ENCODE results near the gene MN1.

The MN1 gene

DNA sequence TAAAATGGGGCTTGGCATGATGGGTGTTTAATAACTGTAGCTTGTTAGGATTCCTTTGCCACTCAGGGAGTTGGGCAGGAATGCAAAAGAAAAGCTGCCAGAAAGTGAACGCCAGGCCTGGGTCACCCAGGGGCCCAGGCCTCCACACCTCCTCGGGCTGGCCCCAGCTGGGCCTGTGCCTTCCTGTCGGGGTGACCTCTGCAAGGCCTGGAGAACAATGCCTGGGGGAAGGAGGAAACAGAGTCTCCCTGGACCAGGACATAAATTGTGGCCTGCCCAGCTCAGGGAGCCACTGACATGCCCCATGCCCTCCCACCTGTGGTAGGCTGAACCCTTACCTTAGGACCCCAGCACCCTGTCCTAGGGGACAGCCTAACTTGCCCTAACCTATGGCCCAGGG is 21.9 kb downstream of the MN1 start:
- Histone ChIP-seq H3K4me3 (ENCODE audit: insufficient read length, low read depth) (no peak overlapping the region), H3K4me1 (ENCODE audit: insufficient read depth, insufficient read length) (peaks cover 19% of the 10 kb centered on the region), H3K9ac (ENCODE audit: insufficient read length, low read depth) (no peak overlapping the region), H3K36me3 (ENCODE audit: insufficient read depth, insufficient read length, low read length) (peaks cover 41% of the 10 kb centered on the region), H3K9me3 (ENCODE audit: insufficient read depth, low read length) (peaks cover 13% of the 10 kb centered on the region; the same call in 1 of the 2 replicates), H3K27me3 (ENCODE audit: insufficient read depth, insufficient read length) (no peaks in the 10 kb centered on the region)
- no peak for DNase-seq (ENCODE audit: low read depth, low spot score)
- TF ChIP-seq YY1 (IDR thresholded peaks at IDR 0.05; ENCODE audit: insufficient read depth, insufficient read length) (no peak), ZNF274 (IDR thresholded peaks at IDR 0.05; ENCODE audit: low read depth, low read length) (no peak), SUZ12 (IDR thresholded peaks at IDR 0.05; ENCODE audit: extremely low read depth, insufficient read depth, insufficient read length) (no peak)

DNA sequence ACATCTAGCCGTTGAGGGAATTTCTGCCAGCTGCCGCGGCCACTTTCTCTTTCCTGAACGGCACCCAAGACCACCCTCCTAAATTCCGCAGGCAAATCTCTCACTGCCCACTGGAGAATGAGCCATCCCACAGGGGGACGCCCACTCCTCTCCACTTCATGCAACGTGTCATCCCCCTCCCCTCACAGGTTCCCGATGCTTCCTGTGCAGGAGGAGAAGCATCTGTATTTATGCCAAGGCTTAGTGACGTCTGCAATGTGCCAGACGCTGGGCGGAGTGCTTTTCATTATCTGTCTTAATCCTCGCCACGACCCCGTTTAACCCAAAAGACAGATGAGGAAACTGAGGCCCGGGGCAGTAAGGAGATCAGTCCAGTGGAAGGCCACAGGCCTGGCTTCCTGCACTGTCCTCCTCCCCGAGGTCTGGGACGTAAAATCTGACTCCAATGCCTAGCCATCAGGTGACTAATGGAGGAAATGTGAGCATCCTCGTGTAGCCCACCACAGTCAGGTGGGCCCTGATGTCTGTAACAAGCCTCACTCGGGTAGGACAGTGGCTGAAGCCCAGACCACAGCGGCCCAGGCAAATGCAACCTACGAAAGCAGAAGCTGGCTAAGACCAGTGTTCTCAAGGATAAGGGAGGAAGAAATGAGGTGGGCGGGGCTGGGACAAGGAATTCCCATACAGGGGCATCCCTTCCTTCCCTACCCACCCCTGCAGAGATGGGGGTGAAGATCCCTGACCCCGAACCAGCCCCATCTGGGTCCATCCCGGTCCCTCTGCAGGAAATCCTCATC is 23.1 kb downstream of the MN1 start:
- Histone ChIP-seq H3K4me3 (ENCODE audit: insufficient read length, low read depth) (no peak overlapping the region), H3K27me3 (ENCODE audit: insufficient read depth, insufficient read length) (no peaks in the 10 kb centered on the region), H3K4me1 (ENCODE audit: insufficient read depth, insufficient read length) (peaks cover 19% of the 10 kb centered on the region), H3K9me3 (ENCODE audit: insufficient read depth, low read length) (peaks cover 13% of the 10 kb centered on the region; the same call in 1 of the 2 replicates), H3K36me3 (ENCODE audit: insufficient read depth, insufficient read length, low read length) (peaks cover 43% of the 10 kb centered on the region), H3K9ac (ENCODE audit: insufficient read length, low read depth) (no peak overlapping the region)
- no peak for DNase-seq (ENCODE audit: low read depth, low spot score)
- TF ChIP-seq ZNF274 (IDR thresholded peaks at IDR 0.05; ENCODE audit: low read depth, low read length) (no peak), YY1 (IDR thresholded peaks at IDR 0.05; ENCODE audit: insufficient read depth, insufficient read length) (no peak), SUZ12 (IDR thresholded peaks at IDR 0.05; ENCODE audit: extremely low read depth, insufficient read depth, insufficient read length) (no peak)

DNA sequence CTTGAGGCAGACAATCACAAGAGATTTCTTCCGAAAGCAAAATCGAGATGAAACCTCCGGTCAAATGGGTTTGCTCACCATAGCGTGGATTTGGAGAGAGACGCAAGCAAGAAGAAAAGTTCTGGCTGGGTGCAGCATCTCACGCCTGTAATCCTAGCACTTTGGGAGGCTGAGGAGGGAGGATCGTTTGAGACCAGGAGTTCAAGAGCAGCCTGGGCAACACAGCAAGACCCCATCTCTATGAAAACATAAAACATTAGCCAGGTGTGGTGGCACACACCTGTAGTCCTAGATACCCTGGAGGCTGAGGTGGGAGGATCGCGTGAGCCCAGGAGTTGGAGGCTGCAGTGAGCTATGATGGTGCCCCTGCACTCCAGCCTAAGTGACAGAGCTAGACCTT is 24.4 kb downstream of the MN1 start:
- no peak for DNase-seq (ENCODE audit: low read depth, low spot score)
- Histone ChIP-seq H3K4me3 (ENCODE audit: insufficient read length, low read depth) (no peak overlapping the region), H3K27me3 (ENCODE audit: insufficient read depth, insufficient read length) (no peaks in the 10 kb centered on the region), H3K9ac (ENCODE audit: insufficient read length, low read depth) (peak overlapping the region; percentile 16), H3K9me3 (ENCODE audit: insufficient read depth, low read length) (peaks cover 13% of the 10 kb centered on the region; the same call in 1 of the 2 replicates), H3K4me1 (ENCODE audit: insufficient read depth, insufficient read length) (peaks cover 19% of the 10 kb centered on the region), H3K36me3 (ENCODE audit: insufficient read depth, insufficient read length, low read length) (peaks cover 43% of the 10 kb centered on the region)
- TF ChIP-seq YY1 (IDR thresholded peaks at IDR 0.05; ENCODE audit: insufficient read depth, insufficient read length) (no peak), SUZ12 (IDR thresholded peaks at IDR 0.05; ENCODE audit: extremely low read depth, insufficient read depth, insufficient read length) (no peak), ZNF274 (IDR thresholded peaks at IDR 0.05; ENCODE audit: low read depth, low read length) (no peak)

DNA sequence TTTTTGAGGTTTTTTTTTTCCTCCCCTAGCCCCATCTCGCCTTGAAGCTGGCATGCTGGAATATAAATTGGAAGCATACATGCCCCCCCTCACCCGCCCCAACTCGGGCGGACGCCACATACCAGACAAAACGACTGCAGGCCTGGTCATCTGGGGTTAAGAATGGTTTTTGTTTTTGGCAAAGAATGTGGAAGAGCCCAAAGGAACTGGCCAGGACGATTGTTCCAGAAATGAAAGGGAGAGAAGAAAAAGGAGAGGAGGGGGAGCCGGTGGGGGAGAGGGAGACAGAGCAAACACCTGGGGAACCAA is 25.0 kb downstream of the MN1 start:
- Histone ChIP-seq H3K4me3 (ENCODE audit: insufficient read length, low read depth) (no peak overlapping the region), H3K27me3 (ENCODE audit: insufficient read depth, insufficient read length) (no peaks in the 10 kb centered on the region), H3K9ac (ENCODE audit: insufficient read length, low read depth) (peak overlapping the region; percentile 16), H3K36me3 (ENCODE audit: insufficient read depth, insufficient read length, low read length) (peaks cover 38% of the 10 kb centered on the region), H3K4me1 (ENCODE audit: insufficient read depth, insufficient read length) (peaks cover 19% of the 10 kb centered on the region), H3K9me3 (ENCODE audit: insufficient read depth, low read length) (peaks cover 12% of the 10 kb centered on the region; the same call in 1 of the 2 replicates)
- TF ChIP-seq ZNF274 (IDR thresholded peaks at IDR 0.05; ENCODE audit: low read depth, low read length) (no peak), SUZ12 (IDR thresholded peaks at IDR 0.05; ENCODE audit: extremely low read depth, insufficient read depth, insufficient read length) (no peak), YY1 (IDR thresholded peaks at IDR 0.05; ENCODE audit: insufficient read depth, insufficient read length) (no peak)
- DNase-seq (ENCODE audit: low read depth, low spot score), result no peak

DNA sequence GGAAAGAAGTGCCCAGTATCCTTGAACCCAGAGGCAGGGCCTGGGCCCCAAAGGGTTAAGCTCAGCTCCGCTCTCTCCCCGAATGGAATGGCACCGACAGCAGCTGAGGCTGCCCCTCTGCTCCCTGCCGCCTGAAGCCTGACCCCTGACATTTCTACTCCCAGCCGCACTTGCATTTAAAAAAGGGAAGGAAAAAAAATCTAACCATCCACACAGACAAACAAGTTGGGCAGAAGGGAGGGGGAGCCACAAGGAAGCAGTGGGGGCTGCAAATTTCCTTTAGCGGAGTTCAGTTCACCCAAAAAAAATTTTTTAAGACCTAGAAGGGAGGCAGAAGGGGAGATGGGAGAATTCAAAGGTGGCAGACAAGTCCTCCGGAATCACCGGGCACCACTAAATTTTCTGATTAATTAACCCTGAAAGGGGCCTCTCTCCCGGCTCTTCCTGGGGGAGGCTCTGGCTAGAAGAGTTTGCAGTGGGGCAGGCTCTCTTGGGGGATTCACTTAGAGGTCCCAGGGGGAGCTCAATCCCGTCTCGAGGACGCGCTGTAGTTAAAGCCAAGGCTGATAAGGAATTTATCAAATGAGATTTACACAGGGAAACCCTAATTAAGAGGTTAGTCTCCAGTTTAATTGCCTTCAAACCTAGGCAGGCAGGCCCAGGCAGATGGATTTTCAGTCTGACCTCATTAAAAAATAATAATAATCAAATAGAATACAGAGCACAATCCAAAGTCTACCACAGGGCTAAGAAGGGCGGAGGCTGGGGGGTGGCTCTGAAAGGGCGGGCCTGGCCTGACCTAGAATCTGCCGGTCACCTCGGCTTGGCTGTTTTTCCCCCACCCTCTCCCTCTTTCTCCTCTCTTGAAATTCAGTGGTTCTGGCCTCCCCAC is 25.6 kb downstream of the MN1 start:
- Histone ChIP-seq H3K9me3 (ENCODE audit: insufficient read depth, low read length) (peaks cover 6% of the 10 kb centered on the region; the same call in 1 of the 2 replicates), H3K9ac (ENCODE audit: insufficient read length, low read depth) (peak overlapping the region; percentile 46), H3K4me3 (ENCODE audit: insufficient read length, low read depth) (no peak overlapping the region), H3K36me3 (ENCODE audit: insufficient read depth, insufficient read length, low read length) (peaks cover 32% of the 10 kb centered on the region), H3K27me3 (ENCODE audit: insufficient read depth, insufficient read length) (no peaks in the 10 kb centered on the region), H3K4me1 (ENCODE audit: insufficient read depth, insufficient read length) (peaks cover 19% of the 10 kb centered on the region)
- TF ChIP-seq ZNF274 (IDR thresholded peaks at IDR 0.05; ENCODE audit: low read depth, low read length) (no peak), YY1 (IDR thresholded peaks at IDR 0.05; ENCODE audit: insufficient read depth, insufficient read length) (no peak)
- no peak for DNase-seq (ENCODE audit: low read depth, low spot score)

DNA sequence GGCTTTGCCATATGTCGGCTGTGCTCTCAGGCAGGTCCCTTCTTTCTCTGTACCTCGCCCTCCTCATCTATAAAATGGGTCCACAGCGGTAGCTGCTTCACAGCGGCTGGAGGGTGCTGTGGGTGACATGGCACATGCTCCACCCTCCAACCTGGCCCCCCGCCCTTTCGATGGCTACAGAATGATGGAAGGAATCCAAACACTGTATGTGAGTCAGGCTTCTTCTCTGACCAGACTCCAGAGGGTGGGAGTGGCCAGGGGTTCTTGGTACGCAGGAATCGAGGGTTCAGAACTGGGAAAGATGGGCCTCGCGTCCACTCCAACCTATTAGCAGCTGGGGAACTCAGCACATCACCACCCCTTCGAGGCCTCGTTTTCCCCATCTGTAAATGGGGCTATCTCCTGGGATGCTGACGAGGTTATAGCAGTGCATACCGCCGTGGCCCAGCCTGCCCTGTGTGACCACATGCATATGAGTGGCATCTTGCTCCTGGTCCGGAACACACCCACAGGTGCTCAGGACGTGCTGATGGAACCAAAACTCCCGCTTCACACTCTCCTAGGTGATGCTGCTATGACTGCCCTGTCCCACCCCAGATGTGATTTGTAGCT is 26.4 kb downstream of the MN1 start:
- Histone ChIP-seq H3K27me3 (ENCODE audit: insufficient read depth, insufficient read length) (no peaks in the 10 kb centered on the region), H3K4me3 (ENCODE audit: insufficient read length, low read depth) (no peak overlapping the region), H3K4me1 (ENCODE audit: insufficient read depth, insufficient read length) (peaks cover 19% of the 10 kb centered on the region), H3K36me3 (ENCODE audit: insufficient read depth, insufficient read length, low read length) (peaks cover 30% of the 10 kb centered on the region), H3K9me3 (ENCODE audit: insufficient read depth, low read length) (no peaks in the 10 kb centered on the region), H3K9ac (ENCODE audit: insufficient read length, low read depth) (no peak overlapping the region)
- no peak for DNase-seq (ENCODE audit: low read depth, low spot score)
- TF ChIP-seq SUZ12 (IDR thresholded peaks at IDR 0.05; ENCODE audit: extremely low read depth, insufficient read depth, insufficient read length) (no peak), ZNF274 (IDR thresholded peaks at IDR 0.05; ENCODE audit: low read depth, low read length) (no peak), YY1 (IDR thresholded peaks at IDR 0.05; ENCODE audit: insufficient read depth, insufficient read length) (no peak)

DNA sequence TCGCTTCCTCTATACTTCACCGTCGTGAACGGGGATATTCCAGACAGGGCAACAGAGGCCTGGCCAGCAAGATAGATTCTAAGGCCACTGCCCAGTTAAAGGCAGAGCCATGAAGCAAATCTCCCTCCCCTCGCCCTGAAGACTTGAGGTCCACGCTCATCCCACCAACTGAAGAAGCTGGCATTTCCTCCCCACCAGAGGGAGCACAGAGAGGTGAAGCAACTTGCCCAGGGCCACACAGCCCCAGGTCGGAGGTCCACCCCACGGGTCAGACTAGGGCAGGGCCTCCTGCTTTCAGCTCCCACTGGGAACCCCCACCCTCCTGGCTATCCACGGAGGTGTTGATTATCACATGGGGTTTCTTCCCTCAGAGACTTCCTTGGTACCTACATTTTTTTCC is 27.4 kb downstream of the MN1 start:
- Histone ChIP-seq H3K4me1 (ENCODE audit: insufficient read depth, insufficient read length) (peaks cover 18% of the 10 kb centered on the region), H3K9ac (ENCODE audit: insufficient read length, low read depth) (no peak overlapping the region), H3K27me3 (ENCODE audit: insufficient read depth, insufficient read length) (no peaks in the 10 kb centered on the region), H3K9me3 (ENCODE audit: insufficient read depth, low read length) (no peaks in the 10 kb centered on the region), H3K4me3 (ENCODE audit: insufficient read length, low read depth) (no peak overlapping the region), H3K36me3 (ENCODE audit: insufficient read depth, insufficient read length, low read length) (peaks cover 27% of the 10 kb centered on the region)
- DNase-seq (ENCODE audit: low read depth, low spot score), result no peak
- TF ChIP-seq SUZ12 (IDR thresholded peaks at IDR 0.05; ENCODE audit: extremely low read depth, insufficient read depth, insufficient read length), result no peak
- TF ChIP-seq YY1 (IDR thresholded peaks at IDR 0.05; ENCODE audit: insufficient read depth, insufficient read length), result no peak
- TF ChIP-seq ZNF274 (IDR thresholded peaks at IDR 0.05; ENCODE audit: low read depth, low read length), result no peak
